Mesodermal cell (in vitro differentiated cells): Measurements from ENCODE around the gene LYPLA2.
A peak's percentile ranks its signal among the peaks of the same experiment; 100 is the strongest.

ENCODE experiments used
- H3K27ac ChIP-seq: 2 replicates; pipeline ENCODE4 v1.7.0; 2013; ENCODE audit warnings: mild to moderate bottlenecking, low read depth, low read length, moderate library complexity; ENCODE audit not compliant: severe bottlenecking
- H3K36me3 ChIP-seq: 2 replicates; pipeline ENCODE4 v1.7.1; 2013; ENCODE audit warnings: mild to moderate bottlenecking, low read length, moderate library complexity; ENCODE audit not compliant: control insufficient read depth, insufficient read depth
- H3K4me1 ChIP-seq: one replicate; pipeline ENCODE4 v1.7.1; 2013; ENCODE audit warnings: mild to moderate bottlenecking, low read length; ENCODE audit not compliant: insufficient read depth, control insufficient read depth, poor library complexity, severe bottlenecking
- H3K4me3 ChIP-seq: 2 replicates; pipeline ENCODE4 v1.7.0; 2013; ENCODE audit warnings: low read length, control low read depth, mild to moderate bottlenecking; ENCODE audit not compliant: insufficient read depth, poor library complexity, severe bottlenecking; ENCODE audit errors: extremely low read depth
- H3K9me3 ChIP-seq: 2 replicates; pipeline ENCODE4 v1.7.1; 2013; ENCODE audit warnings: mild to moderate bottlenecking, low read length, moderate library complexity; ENCODE audit not compliant: control insufficient read depth
- WGBS, 2 experiments: methylation state at CpG; one replicate each; pipeline ENCODE4 v1.1.5; 2013; ENCODE audit warnings: missing lambda C conversion rate in 2 of 2; ENCODE audit not compliant: insufficient coverage in 2 of 2; 5-methylcytosine and 5-hydroxymethylcytosine counted together

The LYPLA2 gene

DNA sequence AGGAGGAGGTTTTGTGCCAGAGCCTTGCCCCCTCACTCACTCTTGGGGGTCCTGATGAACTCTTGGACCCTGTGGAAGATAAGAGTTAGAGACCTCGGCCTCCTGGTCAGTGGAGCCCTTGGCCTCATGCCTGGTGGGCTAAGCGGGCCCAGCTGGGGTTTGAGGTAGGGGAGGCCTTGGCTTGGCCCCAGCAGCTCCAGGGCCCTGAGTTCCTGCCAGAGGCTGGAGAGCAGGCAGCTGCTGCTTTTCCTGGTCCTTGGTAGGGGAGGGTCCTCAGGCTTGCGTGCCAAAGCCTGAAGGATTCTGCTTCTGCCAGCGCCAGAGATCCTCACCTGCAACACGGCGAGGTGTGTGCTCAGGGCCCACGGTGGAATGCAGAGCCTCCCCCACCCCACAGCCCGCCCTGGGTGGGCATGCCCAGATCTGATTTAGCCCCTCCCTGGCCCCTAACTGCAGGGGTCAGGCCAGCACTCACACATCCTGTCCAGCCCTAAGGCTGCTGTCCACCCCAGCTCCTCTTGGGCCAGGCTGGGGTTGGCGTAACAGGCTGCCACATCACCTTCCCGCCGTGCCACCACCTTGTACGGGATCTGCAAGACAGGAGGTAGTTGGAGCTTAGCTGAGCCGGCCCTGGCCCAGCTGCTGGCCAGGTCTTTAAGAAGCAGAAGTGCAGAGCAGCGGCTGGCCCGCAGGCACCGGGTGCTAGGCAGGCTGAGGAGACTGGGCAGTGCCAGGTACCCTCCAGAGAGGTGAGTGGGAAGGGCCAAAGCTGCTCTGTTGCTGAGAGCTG is 4.9 kb downstream of the LYPLA2 start:
- Histone ChIP-seq H3K27ac (peak overlapping the region; percentile 29), H3K36me3 (peaks cover 43% of the 10 kb centered on the region), H3K9me3 (no peaks in the 10 kb centered on the region), H3K4me3 (no peak overlapping the region), H3K4me1 (peaks cover 22% of the 10 kb centered on the region)
- 97 to 98% methylated on average over 10 to 11 of the region's 16 CpGs for WGBS, 2 experiments

DNA sequence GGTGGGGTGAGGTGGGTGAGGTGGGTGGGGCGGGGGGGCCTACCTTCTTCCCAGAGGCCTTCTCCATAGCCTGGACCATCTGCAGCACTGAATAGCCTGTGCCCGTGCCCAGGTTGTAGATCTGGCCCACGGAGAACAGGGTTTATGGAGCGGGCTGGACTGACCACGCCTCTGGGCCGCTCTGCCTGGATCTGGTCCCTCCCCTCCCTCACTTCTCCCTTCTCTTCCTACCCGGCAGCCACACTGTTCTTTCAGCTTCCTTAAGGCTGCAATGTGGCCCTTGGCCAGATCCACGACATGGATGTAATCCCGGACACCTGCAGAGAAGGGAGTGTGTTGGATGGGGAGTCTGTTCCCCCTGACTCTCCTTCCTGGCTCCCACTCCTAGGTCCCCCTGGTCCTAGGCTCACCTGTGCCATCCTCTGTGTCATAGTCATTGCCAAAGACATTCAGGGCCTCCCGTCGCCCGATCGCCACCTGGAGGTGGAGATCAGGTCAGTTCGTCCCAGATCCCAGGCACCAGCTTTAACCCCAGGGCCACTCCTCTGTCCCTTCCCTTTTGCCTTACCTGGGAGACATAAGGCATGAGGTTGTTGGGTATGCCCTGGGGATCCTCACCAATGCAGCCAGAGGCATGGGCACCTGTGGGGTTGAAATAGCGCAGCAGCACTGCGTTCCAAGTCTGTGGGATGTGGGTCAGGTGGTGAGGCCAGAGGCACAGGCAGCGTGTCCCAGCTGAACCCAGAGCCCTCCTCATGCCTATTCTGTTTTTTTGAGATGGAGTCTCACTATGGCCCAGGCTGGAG is 5.7 kb downstream of the LYPLA2 start:
- Histone ChIP-seq H3K4me1 (peaks cover 25% of the 10 kb centered on the region), H3K27ac (no peak overlapping the region), H3K9me3 (no peaks in the 10 kb centered on the region), H3K4me3 (no peak overlapping the region), H3K36me3 (peaks cover 43% of the 10 kb centered on the region)
- 94 to 96% methylated on average over 13 to 14 of the region's 17 CpGs for WGBS, 2 experiments

DNA sequence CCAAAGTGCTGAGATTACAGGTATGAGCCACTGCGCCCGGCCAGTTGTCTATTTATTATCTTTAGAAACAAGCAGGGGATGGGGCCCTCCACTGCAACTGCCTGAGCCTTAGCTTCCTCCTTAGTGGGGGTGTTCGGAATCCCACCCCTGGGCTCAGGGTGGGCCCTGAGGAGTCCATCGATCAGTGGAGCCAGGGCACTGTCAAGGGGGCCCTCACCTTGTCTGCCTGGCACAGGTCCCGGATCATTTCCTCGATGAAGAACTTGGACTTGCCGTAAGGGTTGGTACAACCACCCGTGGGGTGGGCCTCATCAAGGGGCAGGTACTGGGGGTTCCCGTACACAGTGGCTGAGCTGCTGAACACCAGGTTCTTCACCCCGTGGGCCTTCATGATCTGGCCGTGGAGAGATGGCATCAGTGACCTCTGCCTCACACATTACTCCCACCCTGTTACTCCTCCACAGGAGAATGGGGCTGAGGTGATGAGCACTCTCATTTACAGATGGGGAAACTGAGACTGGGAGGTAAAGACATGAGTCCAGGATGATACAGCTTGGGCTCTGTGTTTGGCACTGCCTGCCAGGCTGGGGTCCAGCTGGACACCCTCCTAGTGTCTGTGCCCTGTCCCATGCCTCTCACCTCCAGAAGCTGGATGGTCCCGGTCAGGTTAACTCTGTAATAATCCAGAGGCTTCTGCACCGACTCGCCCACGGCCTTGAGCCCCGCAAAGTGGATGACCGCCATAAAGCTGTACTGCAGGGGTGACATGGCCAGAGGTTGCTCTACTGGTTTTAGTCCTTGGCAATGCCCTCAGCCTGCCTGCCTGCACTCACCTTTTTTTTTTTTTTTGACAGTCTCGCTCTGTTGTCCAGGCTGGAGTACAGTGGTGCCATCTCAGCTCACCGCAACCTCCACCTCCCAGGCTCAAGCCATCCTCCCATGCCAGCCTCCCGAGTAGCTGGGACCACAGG is 6.8 kb downstream of the LYPLA2 start:
- Histone ChIP-seq H3K4me1 (peaks cover 22% of the 10 kb centered on the region), H3K27ac (no peak overlapping the region), H3K9me3 (no peaks in the 10 kb centered on the region), H3K4me3 (no peak overlapping the region), H3K36me3 (peaks cover 43% of the 10 kb centered on the region)
- 96 to 99% methylated on average over 14 of the region's 20 CpGs for WGBS, 2 experiments

DNA sequence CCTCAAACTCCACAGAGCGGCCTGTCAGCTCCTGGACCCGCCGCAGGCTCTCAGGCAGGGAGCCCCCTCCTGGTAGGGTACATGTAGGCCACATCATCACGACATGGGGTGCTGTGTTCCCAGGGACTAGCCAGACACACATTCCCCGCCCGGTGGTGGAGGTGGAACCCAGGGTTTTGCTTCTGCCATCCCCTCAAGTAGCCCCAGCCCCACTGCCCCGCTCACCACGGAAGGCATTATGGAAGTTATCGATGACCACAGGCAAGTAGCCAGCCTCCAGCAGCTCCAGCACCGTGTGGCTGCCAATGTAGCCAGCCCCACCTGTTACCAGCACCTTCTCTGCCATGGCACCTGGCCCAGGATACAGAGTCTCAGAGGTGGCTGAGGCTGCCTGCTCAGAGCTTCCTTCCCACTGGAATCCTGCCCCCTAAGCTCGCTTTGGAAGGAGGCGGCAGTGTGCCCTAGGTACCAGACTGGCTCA is 7.8 kb downstream of the LYPLA2 start:
- Histone ChIP-seq H3K9me3 (no peaks in the 10 kb centered on the region), H3K4me1 (peaks cover 18% of the 10 kb centered on the region), H3K36me3 (peaks cover 36% of the 10 kb centered on the region), H3K4me3 (no peak overlapping the region), H3K27ac (peak overlapping the region; percentile 83)
- 92% methylated on average over 9 to 12 of the region's 12 CpGs for WGBS, 2 experiments

DNA sequence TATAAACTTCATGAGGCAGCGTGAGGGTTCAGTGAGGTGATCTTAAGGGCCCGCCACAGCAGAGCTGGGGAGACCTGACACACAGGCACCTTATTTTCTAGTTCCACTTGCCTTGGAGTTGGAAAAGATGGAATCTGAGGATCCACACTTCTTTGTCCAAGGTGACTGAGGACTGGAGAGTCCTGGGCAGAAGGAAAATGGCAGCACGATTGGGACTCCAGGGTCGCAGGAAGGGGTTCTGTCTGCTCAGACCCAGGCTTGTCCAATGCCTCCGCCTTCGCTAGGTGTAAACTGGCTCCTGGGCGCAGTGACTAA is 8.3 kb downstream of the LYPLA2 start:
- peak overlapping the region; percentile 80 for H3K4me3 ChIP-seq
- H3K4me1 ChIP-seq: peaks cover 18% of the 10 kb centered on the region
- H3K27ac ChIP-seq: peak overlapping the region; percentile 83
- 66 to 77% methylated on average over 3 to 7 of the region's 7 CpGs for WGBS, 2 experiments
- H3K9me3 ChIP-seq: no peaks in the 10 kb centered on the region
- peaks cover 36% of the 10 kb centered on the region for H3K36me3 ChIP-seq

DNA sequence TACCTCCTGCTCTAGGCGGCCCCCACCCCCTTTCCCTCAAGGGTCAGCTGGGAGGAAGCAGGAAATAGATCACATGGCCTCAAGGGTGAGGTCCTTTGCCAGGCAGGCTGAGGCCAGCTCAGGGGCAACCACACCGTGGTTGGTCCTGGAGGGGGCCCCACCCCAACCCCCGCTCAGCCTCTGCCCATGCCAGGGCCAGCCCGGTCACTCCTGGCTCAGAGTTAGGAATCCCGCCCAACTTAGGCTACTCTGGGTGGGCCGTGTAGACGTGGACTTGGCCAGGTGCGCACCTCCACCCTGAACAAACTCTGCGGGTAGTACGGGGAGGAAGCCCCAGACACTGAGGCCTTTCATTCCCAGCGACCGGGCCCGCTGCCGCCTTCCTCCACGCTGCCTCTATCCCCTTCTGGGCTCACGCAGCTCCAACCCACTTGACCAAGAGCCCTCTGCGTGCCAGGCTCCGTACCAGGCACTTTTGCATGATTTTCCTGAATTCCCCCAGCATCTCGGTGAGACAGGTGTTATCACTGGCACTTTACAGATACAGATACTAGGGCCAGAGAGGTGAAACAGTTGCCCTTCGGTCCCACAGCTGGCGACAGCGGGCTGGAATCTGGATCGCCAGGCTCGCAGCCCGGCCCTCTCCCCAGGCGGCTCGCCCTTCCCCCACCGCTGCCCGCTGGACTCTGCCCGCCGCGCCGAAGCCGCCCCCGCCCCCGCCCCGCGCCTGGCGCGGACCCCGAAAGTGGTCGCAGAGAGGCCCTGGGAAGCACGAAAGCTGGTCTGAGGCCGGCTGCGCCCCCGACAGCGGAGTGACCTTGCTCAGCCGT is 8.8 kb downstream of the LYPLA2 start:
- H3K27ac ChIP-seq: peak overlapping the region; percentile 83
- WGBS, 2 experiments: 4 to 6% methylated on average over 35 to 41 of the region's 48 CpGs
- no peaks in the 10 kb centered on the region for H3K9me3 ChIP-seq
- peaks cover 32% of the 10 kb centered on the region for H3K36me3 ChIP-seq
- H3K4me3 ChIP-seq: peak overlapping the region; percentile 80
- peaks cover 18% of the 10 kb centered on the region for H3K4me1 ChIP-seq

DNA sequence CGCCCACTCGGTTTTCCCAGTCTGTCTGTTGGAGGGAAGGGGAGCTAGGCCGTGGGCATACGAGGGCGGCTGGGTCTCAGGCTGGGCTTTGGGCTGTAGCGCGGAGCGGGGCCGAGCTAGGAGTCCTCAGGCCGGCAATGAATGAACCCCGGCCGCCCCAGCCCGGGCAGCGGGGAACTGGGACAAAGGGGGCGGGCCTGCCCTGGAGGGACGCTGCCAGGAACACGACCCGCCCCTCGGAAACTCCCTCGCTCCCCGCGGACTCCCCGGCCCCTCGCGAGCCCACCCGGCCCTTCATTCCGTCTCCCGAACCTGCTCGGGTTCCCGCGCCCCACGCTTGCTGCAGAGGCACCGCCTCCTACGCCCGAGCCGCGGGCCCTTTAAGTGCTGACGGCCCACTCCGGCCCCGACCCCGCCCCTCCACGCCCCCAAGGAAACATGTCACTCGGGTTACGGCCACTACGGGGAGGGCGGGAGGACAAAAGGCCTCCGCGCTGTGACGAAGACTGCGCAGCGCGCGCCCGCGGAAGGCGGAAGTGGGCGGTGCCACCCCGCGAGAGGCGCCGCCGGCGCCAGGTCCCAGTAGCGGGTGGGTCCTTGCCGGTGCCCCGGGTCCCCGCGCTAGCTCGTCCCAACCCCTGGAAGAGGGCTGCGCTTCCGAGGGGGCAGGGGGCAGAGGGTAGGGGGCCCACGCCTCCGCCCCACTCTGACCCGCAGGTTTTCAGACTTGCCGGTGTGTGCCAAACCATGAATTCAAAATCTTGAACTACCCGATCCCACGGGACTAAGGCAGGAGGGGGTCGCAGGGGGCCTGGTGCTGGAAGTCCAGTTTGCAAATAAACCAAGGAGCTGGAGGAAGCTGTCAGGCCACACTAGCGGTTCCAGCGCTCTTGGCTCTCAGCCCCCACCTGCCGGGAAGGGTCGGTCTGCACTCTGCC is 9.7 kb downstream of the LYPLA2 start, which contains the start of gene GALE:
GALE (minus strand) TSS at position 355 of the 938 bp plus-strand sequence. CDS start 1,747 bp downstream, outside the sequence.
- Histone ChIP-seq H3K36me3 (peaks cover 28% of the 10 kb centered on the region), H3K27ac (peak within 1 kb of the TSS; percentile 83), H3K9me3 (no peaks in the 10 kb centered on the region), H3K4me1 (peaks cover 15% of the 10 kb centered on the region), H3K4me3 (peak within 1 kb of the TSS; percentile 80)
- WGBS, 2 experiments: 0 to 1% methylated on average over 58 to 64 of the region's 82 CpGs

DNA sequence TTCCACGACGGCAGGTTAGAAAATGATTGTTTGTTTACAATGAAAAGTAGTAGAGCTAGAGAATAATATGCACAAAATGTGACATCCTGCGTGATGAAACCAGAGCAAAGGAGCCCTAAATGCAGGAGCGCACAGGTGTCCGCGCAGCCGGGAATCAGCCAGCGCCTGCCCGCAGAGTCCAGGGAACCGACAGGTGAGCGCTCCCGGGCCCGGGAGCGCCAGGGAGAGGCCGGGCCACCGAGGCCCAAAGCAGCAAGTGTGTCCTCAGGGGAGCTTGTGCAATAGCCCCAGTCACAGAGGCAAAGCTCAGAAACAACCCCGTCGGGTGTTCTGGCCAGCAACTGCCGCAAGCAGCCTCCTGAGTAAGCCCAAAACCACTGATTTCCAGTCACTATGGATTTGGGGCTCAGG is 10.4 kb downstream of the LYPLA2 start:
- WGBS, 2 experiments: 30 to 32% methylated on average over 19 of the region's 19 CpGs
- Histone ChIP-seq H3K4me1 (peaks cover 14% of the 10 kb centered on the region), H3K27ac (peak overlapping the region; percentile 73)

DNA sequence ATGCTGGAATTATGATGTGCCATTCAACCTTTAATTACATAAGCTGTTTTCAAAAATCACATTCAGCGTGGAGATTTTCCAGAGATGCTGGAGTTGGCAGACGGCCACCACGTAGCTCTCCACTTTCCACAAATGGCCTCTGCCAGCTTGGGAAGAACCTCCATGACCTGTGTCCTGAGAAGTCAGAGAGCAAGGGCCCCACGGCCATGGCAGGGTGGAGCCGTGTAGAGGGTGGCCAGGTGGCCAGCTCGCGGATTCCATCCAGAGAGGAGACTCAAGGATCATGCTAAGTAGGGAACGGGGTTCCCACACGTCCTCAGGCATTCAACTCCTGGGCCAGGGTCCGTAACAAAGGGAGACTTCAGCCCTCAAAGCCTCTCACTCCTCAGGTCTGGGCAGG is 10.9 kb downstream of the LYPLA2 start:
- H3K4me1 ChIP-seq: peaks cover 14% of the 10 kb centered on the region
- WGBS, 2 experiments: 77 to 82% methylated on average over 10 of the region's 10 CpGs
- no peaks in the 10 kb centered on the region for H3K9me3 ChIP-seq
- H3K4me3 ChIP-seq: no peak overlapping the region
- no peak overlapping the region for H3K27ac ChIP-seq
- H3K36me3 ChIP-seq: peaks cover 22% of the 10 kb centered on the region

More for the DNA sequence above, 10.4 kb downstream of the LYPLA2 start:
- peak overlapping the region; percentile 80 for H3K4me3 ChIP-seq
- H3K9me3 ChIP-seq: no peaks in the 10 kb centered on the region
- H3K36me3 ChIP-seq: peaks cover 24% of the 10 kb centered on the region
